Liver (tissue), 9 donors: ENCODE results near the gene POLR2H. TPM values are rescaled to one million over a fixed set of nuclear protein-coding genes. Genes with fewer than 3 reads are reported as not detected.

Source experiments
- DNase-seq: peaks from one replicate; pipeline ENCODE4 v3.0.0-alpha.2; 2017; ENCODE audit warnings: low spot score
- H3K27ac ChIP-seq, 2 donors: one replicate each; pipeline ENCODE4 v1.7.0; 2013; ENCODE audit warnings: inconsistent platforms in 2 of 2, low read length in 2 of 2, control low read depth in 1 of 2, low read depth in 1 of 2, mild to moderate bottlenecking in 1 of 2
- H3K27me3 ChIP-seq, 4 donors: one replicate each; pipeline versions ENCODE4 v1.6.1 to v1.7.0; 2013; ENCODE audit warnings: low read length in 3 of 4, inconsistent platforms in 1 of 4, mild to moderate bottlenecking in 1 of 4, moderate library complexity in 1 of 4; ENCODE audit not compliant: control insufficient read depth in 4 of 4, insufficient read depth in 4 of 4
- H3K36me3 ChIP-seq, 4 donors: one replicate each; pipeline versions ENCODE4 v1.6.1 to v1.7.0; 2013; ENCODE audit warnings: low read length in 3 of 4, mild to moderate bottlenecking in 3 of 4, low read depth in 1 of 4, moderate library complexity in 1 of 4; ENCODE audit not compliant: control insufficient read depth in 4 of 4, insufficient read depth in 3 of 4
- H3K4me1 ChIP-seq, 4 donors: one replicate each; pipeline versions ENCODE4 v1.6.1 to v1.7.0; 2013; ENCODE audit warnings: low read length in 3 of 4, mild to moderate bottlenecking in 3 of 4, moderate library complexity in 1 of 4; ENCODE audit not compliant: control insufficient read depth in 4 of 4, insufficient read depth in 4 of 4
- H3K4me3 ChIP-seq, 3 donors: one replicate each; pipeline versions ENCODE4 v1.6.1 to v1.7.0; 2013; ENCODE audit warnings: low read length in 3 of 3, control low read depth in 1 of 3, low read depth in 1 of 3, mild to moderate bottlenecking in 1 of 3
- H3K9ac ChIP-seq, 2 donors: one replicate each; pipeline ENCODE4 v1.7.0; 2013; ENCODE audit warnings: low read length in 2 of 2, mild to moderate bottlenecking in 2 of 2, moderate library complexity in 2 of 2, control low read depth in 1 of 2, low read depth in 1 of 2
- H3K9me3 ChIP-seq, 4 donors: one replicate each; pipeline versions ENCODE4 v1.6.1 to v1.7.0; 2013; ENCODE audit warnings: low read length in 3 of 4; ENCODE audit not compliant: control insufficient read depth in 4 of 4
- ATF3 ChIP-seq: IDR thresholded peaks from 2 replicates; pipeline ENCODE4 v1.6.1; 2016; ENCODE audit warnings: antibody characterized with exemption
- CTCF ChIP-seq: fragments of 150-350 bp; IDR thresholded peaks from 2 replicates; pipeline ENCODE4 v1.5.1; 2017; ENCODE audit warnings: improper control_type of control experiment, low read depth, low read length; ENCODE audit not compliant: missing input control
- EGR1 ChIP-seq, 2 donors: IDR thresholded peaks; 2 replicates each; pipeline ENCODE4 v1.6.1; 2016 to 2018; ENCODE audit warnings: antibody characterized with exemption in 2 of 2, low read depth in 2 of 2
- FOXA1 ChIP-seq: IDR thresholded peaks from 2 replicates; pipeline ENCODE4 v1.6.1; 2016; ENCODE audit warnings: antibody characterized with exemption
- FOXA2 ChIP-seq: IDR thresholded peaks from 2 replicates; pipeline ENCODE4 v1.6.1; 2016; ENCODE audit warnings: antibody characterized with exemption
- GABPA ChIP-seq, 2 donors: IDR thresholded peaks in 1 of 2; conservative IDR thresholded peaks in 1 of 2; 2 replicates each; pipeline ENCODE4 v1.6.1; 2016; ENCODE audit warnings: antibody characterized with exemption in 2 of 2, mild to moderate bottlenecking in 1 of 2, moderate library complexity in 1 of 2
- HNF4A ChIP-seq, 2 donors: conservative IDR thresholded peaks; 2 replicates each; pipeline ENCODE4 v1.6.1; 2016; ENCODE audit warnings: antibody characterized with exemption in 2 of 2, mild to moderate bottlenecking in 2 of 2
- JUND ChIP-seq, 2 donors: IDR thresholded peaks; 2 replicates each; pipeline ENCODE4 v1.6.1; 2016; ENCODE audit warnings: antibody characterized with exemption in 2 of 2
- NR2F2 ChIP-seq: IDR thresholded peaks from 2 replicates; pipeline ENCODE4 v1.6.1; 2016; ENCODE audit warnings: antibody characterized with exemption
- RAD21 ChIP-seq, 2 donors: IDR thresholded peaks; 2 replicates each; pipeline ENCODE4 v1.6.1; 2016; ENCODE audit warnings: antibody characterized with exemption in 2 of 2, mild to moderate bottlenecking in 2 of 2
- RXRA ChIP-seq, 2 donors: IDR thresholded peaks; 2 replicates each; pipeline ENCODE4 v1.6.1; 2017 to 2018; ENCODE audit warnings: antibody characterized with exemption in 2 of 2, mild to moderate bottlenecking in 1 of 2
- SP1 ChIP-seq: IDR thresholded peaks from 2 replicates; pipeline ENCODE4 v1.6.1; 2018; ENCODE audit warnings: antibody characterized with exemption, mild to moderate bottlenecking
- YY1 ChIP-seq: IDR thresholded peaks from 2 replicates; pipeline ENCODE4 v1.6.1; 2016; ENCODE audit warnings: antibody characterized with exemption, mild to moderate bottlenecking
- ZBTB33 ChIP-seq: IDR thresholded peaks from 2 replicates; pipeline ENCODE4 v1.6.1; 2016; ENCODE audit warnings: antibody characterized with exemption
- WGBS: extraction: QIAGEN DNeasy Blood & Tissue Kit; methylation state at CpG from one replicate; pipeline ENCODE4 v1.1.7; 2013; 5-methylcytosine and 5-hydroxymethylcytosine counted together
- polyA plus RNA-seq, 2 donors: library from polyadenylated mRNA; stranded (reverse) in 1 of 2; unstranded in 1 of 2; fragments of 200-250 nt in 1 of 2; fragments of >200 nt in 1 of 2; fragmentation: Nextera tagmentation in 1 of 2; extraction: Ambion mirVana in 1 of 2; gene quantifications; one replicate each; pipeline versions ENCODE4 v1.2.1 to v1.2.3, GENCODE V29; 2013 to 2015
- total RNA-seq, 2 donors: library from RNA; depleted of rRNA; stranded (reverse); fragments of >200 nt; gene quantifications; one replicate each; pipeline ENCODE4 v1.2.3, GENCODE V29; 2014
- TF ChIP-seq, protein P1 (sequence below): IDR thresholded peaks from 2 replicates; pipeline ENCODE4 v1.6.1; 2016; ENCODE audit warnings: antibody characterized with exemption
- TF ChIP-seq, protein P2 (sequence below): IDR thresholded peaks from 2 replicates; pipeline ENCODE4 v1.6.1; 2016; ENCODE audit warnings: antibody characterized with exemption, mild to moderate bottlenecking
- donor health status: healthy.
- donor health status: healthy.
- donor health status: healthy.
- donor health status: healthy.
- donor health status: healthy.

Gene POLR2H
- total and polyA plus RNA-seq, 4 donors = 25.7 to 55.7 (median 43.5) TPM

- 98% methylated on average over 21 of the region's 21 CpGs for WGBS
- H3K9me3 ChIP-seq = no peaks in the 10 kb centered on the region
- H3K36me3 ChIP-seq = peaks cover 53 to 96% (median 88%) of the 10 kb centered on the region in 4 donors
- peaks cover 0 to 11% (median 7%) of the 10 kb centered on the region in 4 donors for H3K4me1 ChIP-seq
- no peak overlapping the region for H3K9ac ChIP-seq
- TF ChIP-seq FOXA2 (no peak), NR2F2 (no peak), ZBTB33 (no peak), RXRA (IDR thresholded peaks at IDR 0.05) (no peak)
- DNase-seq = no peak
- H3K27ac ChIP-seq = no peak overlapping the region
- H3K4me3 ChIP-seq = no peak overlapping the region
- H3K27me3 ChIP-seq = no peaks in the 10 kb centered on the region
Observed at GRCh38 chr3:184327171-184327570, 34.3 kb upstream of the POLR2H start.

GRCh38 chr3:184328516-184328915 is 33.0 kb upstream of the POLR2H start:
- DNase-seq = no peak

More at GRCh38 chr3:184328516-184328915, 33.0 kb upstream of the POLR2H start:
- Histone ChIP-seq H3K4me3 (no peak overlapping the region), H3K9me3 (no peaks in the 10 kb centered on the region), H3K27ac (no peak overlapping the region), H3K9ac (no peak overlapping the region), H3K4me1 (no peaks in the 10 kb centered on the region), H3K27me3 (no peaks in the 10 kb centered on the region), H3K36me3 (peaks cover 44 to 96% (median 88%) of the 10 kb centered on the region in 4 donors)
- 46% methylated on average over 3 of the region's 3 CpGs for WGBS
- no peak for TF ChIP-seq HNF4A (conservative IDR thresholded peaks at IDR 0.05)
- no peak for TF ChIP-seq FOXA1
- TF ChIP-seq RXRA (IDR thresholded peaks at IDR 0.05) = no peak
- no peak for TF ChIP-seq FOXA2
- TF ChIP-seq YY1 = no peak
- no peak for TF ChIP-seq JUND (IDR thresholded peaks at IDR 0.05)
- TF ChIP-seq ATF3 = no peak
- no peak for TF ChIP-seq CTCF
- TF ChIP-seq ZBTB33 = no peak
- no peak for TF ChIP-seq GABPA (IDR thresholded peaks at IDR 0.05 in 1 of 2, conservative IDR thresholded peaks at IDR 0.05 in 1 of 2)
- TF ChIP-seq, protein P1, sequence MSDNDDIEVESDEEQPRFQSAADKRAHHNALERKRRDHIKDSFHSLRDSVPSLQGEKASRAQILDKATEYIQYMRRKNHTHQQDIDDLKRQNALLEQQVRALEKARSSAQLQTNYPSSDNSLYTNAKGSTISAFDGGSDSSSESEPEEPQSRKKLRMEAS = no peak
- no peak for TF ChIP-seq EGR1 (IDR thresholded peaks at IDR 0.05; ENCODE audit: low read depth in 2 of 2)
- no peak for TF ChIP-seq NR2F2
- TF ChIP-seq, protein P2, sequence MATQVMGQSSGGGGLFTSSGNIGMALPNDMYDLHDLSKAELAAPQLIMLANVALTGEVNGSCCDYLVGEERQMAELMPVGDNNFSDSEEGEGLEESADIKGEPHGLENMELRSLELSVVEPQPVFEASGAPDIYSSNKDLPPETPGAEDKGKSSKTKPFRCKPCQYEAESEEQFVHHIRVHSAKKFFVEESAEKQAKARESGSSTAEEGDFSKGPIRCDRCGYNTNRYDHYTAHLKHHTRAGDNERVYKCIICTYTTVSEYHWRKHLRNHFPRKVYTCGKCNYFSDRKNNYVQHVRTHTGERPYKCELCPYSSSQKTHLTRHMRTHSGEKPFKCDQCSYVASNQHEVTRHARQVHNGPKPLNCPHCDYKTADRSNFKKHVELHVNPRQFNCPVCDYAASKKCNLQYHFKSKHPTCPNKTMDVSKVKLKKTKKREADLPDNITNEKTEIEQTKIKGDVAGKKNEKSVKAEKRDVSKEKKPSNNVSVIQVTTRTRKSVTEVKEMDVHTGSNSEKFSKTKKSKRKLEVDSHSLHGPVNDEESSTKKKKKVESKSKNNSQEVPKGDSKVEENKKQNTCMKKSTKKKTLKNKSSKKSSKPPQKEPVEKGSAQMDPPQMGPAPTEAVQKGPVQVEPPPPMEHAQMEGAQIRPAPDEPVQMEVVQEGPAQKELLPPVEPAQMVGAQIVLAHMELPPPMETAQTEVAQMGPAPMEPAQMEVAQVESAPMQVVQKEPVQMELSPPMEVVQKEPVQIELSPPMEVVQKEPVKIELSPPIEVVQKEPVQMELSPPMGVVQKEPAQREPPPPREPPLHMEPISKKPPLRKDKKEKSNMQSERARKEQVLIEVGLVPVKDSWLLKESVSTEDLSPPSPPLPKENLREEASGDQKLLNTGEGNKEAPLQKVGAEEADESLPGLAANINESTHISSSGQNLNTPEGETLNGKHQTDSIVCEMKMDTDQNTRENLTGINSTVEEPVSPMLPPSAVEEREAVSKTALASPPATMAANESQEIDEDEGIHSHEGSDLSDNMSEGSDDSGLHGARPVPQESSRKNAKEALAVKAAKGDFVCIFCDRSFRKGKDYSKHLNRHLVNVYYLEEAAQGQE = no peak
- TF ChIP-seq RAD21 (IDR thresholded peaks at IDR 0.05) = no peak
- no peak for TF ChIP-seq SP1
